HG03432 (cell line): Measurements from ENCODE around the gene LIN28B.
A peak's percentile ranks its signal among the peaks of the same experiment; 100 is the strongest.
"Not testable (repeated sequence)": the region's sequence is repeated elsewhere in the genome, so short reads cannot be mapped to it uniquely, and the experiment has no call there.

ENCODE experiments used
- ATAC-seq: cut with Tn5 transposase; IDR thresholded peaks from one replicate; pipeline ENCODE4 v1.9.1; 2021; ENCODE audit warnings: mild to moderate bottlenecking, moderate library complexity; ENCODE audit not compliant: unreplicated experiment

Gene LIN28B

GRCh38 chr6:105066233-105066632 is 109.3 kb downstream of the LIN28B start:
- no peak for ATAC-seq

GRCh38 chr6:105066836-105067235 is 109.9 kb downstream of the LIN28B start:
- ATAC-seq, result no peak

- ATAC-seq, result no peak
Observed at GRCh38 chr6:105067329-105067728, 110.4 kb downstream of the LIN28B start.

GRCh38 chr6:105068407-105068806 is 111.5 kb downstream of the LIN28B start:
- no peak for ATAC-seq

- ATAC-seq, result no peak
Observed at GRCh38 chr6:105069821-105070445, 113.0 kb downstream of the LIN28B start.

GRCh38 chr6:105072798-105073199 is 115.9 kb downstream of the LIN28B start:
- no peak for ATAC-seq

GRCh38 chr6:105075210-105075609 is 118.3 kb downstream of the LIN28B start:
- no peak for ATAC-seq

- ATAC-seq, result not testable (repeated sequence)
Observed at GRCh38 chr6:105076418-105076817, 119.5 kb downstream of the LIN28B start.

- no peak for ATAC-seq
Observed at GRCh38 chr6:105077596-105078385, 120.9 kb downstream of the LIN28B start.

GRCh38 chr6:105078386-105078708 is 121.4 kb downstream of the LIN28B start:
- no peak for ATAC-seq

- ATAC-seq, result no peak
Observed at GRCh38 chr6:105080279-105080678, 123.4 kb downstream of the LIN28B start.

- not testable (repeated sequence) for ATAC-seq
Observed at GRCh38 chr6:105081662-105082061, 124.8 kb downstream of the LIN28B start.

GRCh38 chr6:105087571-105088211 is 130.8 kb downstream of the LIN28B start:
- peak; percentile 67 for ATAC-seq

- ATAC-seq, result no peak
Observed at GRCh38 chr6:105091140-105091829, 134.4 kb downstream of the LIN28B start.

- ATAC-seq, result no peak
Observed at GRCh38 chr6:105094133-105094640, 137.3 kb downstream of the LIN28B start.

- ATAC-seq, result no peak
Observed at GRCh38 chr6:105095139-105095538, 138.2 kb downstream of the LIN28B start.

GRCh38 chr6:105097288-105097687 is 140.4 kb downstream of the LIN28B start:
- ATAC-seq, result no peak

- ATAC-seq, result no peak
Observed at GRCh38 chr6:105099371-105099770, 142.5 kb downstream of the LIN28B start.

- ATAC-seq, result no peak
Observed at GRCh38 chr6:105102186-105102585, 145.3 kb downstream of the LIN28B start.

- no peak for ATAC-seq
Observed at GRCh38 chr6:105105094-105105493, 148.2 kb downstream of the LIN28B start.

GRCh38 chr6:105106260-105106659 is 149.4 kb downstream of the LIN28B start:
- ATAC-seq, result no peak
